NCI-H146 treated with DMSO at 0.1 percent for 48 hours (cell line): ENCODE data around the gene MRPS2.

Experiments used
- DNase-seq: peaks from one replicate; lab custom pipeline; 2025; ENCODE audit not compliant: unreplicated experiment; lab: John Stamatoyannopoulos, UW

MRPS2 gene

GRCh38 chr9:135498381-135499126 is 1.9 kb upstream of the MRPS2 start:
- DNase-seq, result no peak

GRCh38 chr9:135499326-135500070 is 984 bp upstream of the MRPS2 start:
- DNase-seq, result peak; percentile 64

- no peak for DNase-seq
Measured at GRCh38 chr9:135500071-135500524, 384 bp upstream of the MRPS2 start.

- DNase-seq, result no peak
Measured at GRCh38 chr9:135501261-135502167, 1.0 kb downstream of the MRPS2 start.

- no peak for DNase-seq
Measured at GRCh38 chr9:135502168-135502872, 1.8 kb downstream of the MRPS2 start.

- DNase-seq, result no peak
Measured at GRCh38 chr9:135502873-135503321, 2.4 kb downstream of the MRPS2 start.

- DNase-seq, result no peak
Measured at GRCh38 chr9:135503371-135504261, 3.1 kb downstream of the MRPS2 start.

GRCh38 chr9:135504262-135505243 is 4.1 kb downstream of the MRPS2 start:
- DNase-seq, result no peak

GRCh38 chr9:135505406-135506187 is 5.1 kb downstream of the MRPS2 start:
- DNase-seq, result no peak

GRCh38 chr9:135506327-135507103 is 6.0 kb downstream of the MRPS2 start:
- no peak for DNase-seq

GRCh38 chr9:135507104-135508035 is 6.9 kb downstream of the MRPS2 start:
- DNase-seq, result no peak

- DNase-seq, result no peak
Measured at GRCh38 chr9:135508211-135508820, 7.8 kb downstream of the MRPS2 start.

GRCh38 chr9:135509458-135509857 is 9.0 kb downstream of the MRPS2 start:
- DNase-seq, result no peak

- no peak for DNase-seq
Measured at GRCh38 chr9:135512241-135512603, 11.7 kb downstream of the MRPS2 start.

GRCh38 chr9:135512904-135513303 is 12.4 kb downstream of the MRPS2 start:
- no peak for DNase-seq
